ENCODE measurements around the gene LARP7.
"Not testable (repeated sequence)": the region's sequence is repeated elsewhere in the genome, so short reads cannot be mapped to it uniquely, and the experiment has no call there.

The LARP7 gene

GRCh38 chr4:112649055-112649408 lies 12.1 kb downstream of the LARP7 start:
- no peak for DNase-seq (ENCODE audit: extremely low read depth in 1 of 2, low read depth in 1 of 2)

- no peak for DNase-seq (ENCODE audit: extremely low read depth in 1 of 2, low read depth in 1 of 2)
Observed at GRCh38 chr4:112650332-112650731, 13.4 kb downstream of the LARP7 start.

- DNase-seq (ENCODE audit: extremely low read depth in 1 of 2, low read depth in 1 of 2), result no peak
Observed at GRCh38 chr4:112651641-112652040, 14.7 kb downstream of the LARP7 start.

- no peak for DNase-seq (ENCODE audit: extremely low read depth in 1 of 2, low read depth in 1 of 2)
Observed at GRCh38 chr4:112652216-112652615, 15.3 kb downstream of the LARP7 start.

GRCh38 chr4:112655270-112655669 lies 18.3 kb downstream of the LARP7 start:
- DNase-seq (ENCODE audit: extremely low read depth in 1 of 2, low read depth in 1 of 2), result no peak

- not testable (repeated sequence) for DNase-seq (ENCODE audit: extremely low read depth in 1 of 2, low read depth in 1 of 2)
Observed at GRCh38 chr4:112656115-112656514, 19.2 kb downstream of the LARP7 start.

- no peak for DNase-seq (ENCODE audit: extremely low read depth in 1 of 2, low read depth in 1 of 2)
Observed at GRCh38 chr4:112664611-112665010, 27.7 kb downstream of the LARP7 start.

- no peak for DNase-seq (ENCODE audit: extremely low read depth in 1 of 2, low read depth in 1 of 2)
Observed at GRCh38 chr4:112668131-112668530, 31.2 kb downstream of the LARP7 start.

- DNase-seq (ENCODE audit: extremely low read depth in 1 of 2, low read depth in 1 of 2), result no peak
Observed at GRCh38 chr4:112673076-112673475, 36.1 kb downstream of the LARP7 start.

GRCh38 chr4:112673686-112674085 lies 36.7 kb downstream of the LARP7 start:
- DNase-seq (ENCODE audit: extremely low read depth in 1 of 2, low read depth in 1 of 2), result no peak

GRCh38 chr4:112674376-112674775 lies 37.4 kb downstream of the LARP7 start:
- DNase-seq (ENCODE audit: extremely low read depth in 1 of 2, low read depth in 1 of 2), result no peak

GRCh38 chr4:112677519-112678091 lies 40.7 kb downstream of the LARP7 start:
- DNase-seq (ENCODE audit: extremely low read depth in 1 of 2, low read depth in 1 of 2), result no peak

GRCh38 chr4:112680996-112681395 lies 44.1 kb downstream of the LARP7 start:
- DNase-seq (ENCODE audit: extremely low read depth in 1 of 2, low read depth in 1 of 2), result no peak

GRCh38 chr4:112693507-112693906 lies 56.6 kb downstream of the LARP7 start:
- no peak for DNase-seq (ENCODE audit: extremely low read depth in 1 of 2, low read depth in 1 of 2)

GRCh38 chr4:112700679-112701078 lies 63.7 kb downstream of the LARP7 start:
- no peak for DNase-seq (ENCODE audit: extremely low read depth in 1 of 2, low read depth in 1 of 2)

- no peak for DNase-seq (ENCODE audit: extremely low read depth in 1 of 2, low read depth in 1 of 2)
Observed at GRCh38 chr4:112702892-112703291, 65.9 kb downstream of the LARP7 start.

GRCh38 chr4:112704322-112704721 lies 67.4 kb downstream of the LARP7 start:
- DNase-seq (ENCODE audit: extremely low read depth in 1 of 2, low read depth in 1 of 2), result no peak

- no peak for DNase-seq (ENCODE audit: extremely low read depth in 1 of 2, low read depth in 1 of 2)
Observed at GRCh38 chr4:112704991-112705845, 68.3 kb downstream of the LARP7 start.

- DNase-seq (ENCODE audit: extremely low read depth in 1 of 2, low read depth in 1 of 2), result not testable (repeated sequence)
Observed at GRCh38 chr4:112705891-112706839, 69.2 kb downstream of the LARP7 start.

GRCh38 chr4:112706840-112707207 lies 69.9 kb downstream of the LARP7 start:
- no peak for DNase-seq (ENCODE audit: extremely low read depth in 1 of 2, low read depth in 1 of 2)

Data from stimulated activated CD8-positive, alpha-beta memory T cell treated with anti-CD3 and anti-CD28 coated beads, Interleukin-7, amount 100 ng/mL, for 48 hours (primary cell).